HEK293 (cell line): ENCODE data around the gene TRIM44.

Experiments used
- CTCF ChIA-PET: fragments of 350-600 bp; formaldehyde crosslinking; extraction: SDS; loops from one replicate; lab custom pipeline; 2021; ENCODE audit warnings: antibody characterized with exemption; lab: Yijun Ruan, JAX
- POLR2A ChIA-PET: fragments of 300-600 bp; formaldehyde crosslinking; extraction: SDS; loops from one replicate; lab custom pipeline; 2020; ENCODE audit warnings: antibody characterized with exemption, inconsistent platforms; lab: Yijun Ruan, JAX
- H3K27ac ChIP-seq: fragments of 200-500 bp; sonication (Bioruptor generic); 2 replicates; pipeline ENCODE4 v1.5.1; 2014; ENCODE audit warnings: low read depth, low read length, control low read depth, inconsistent platforms; ENCODE audit errors: extremely low read depth
- H3K36me3 ChIP-seq, 2 experiments: fragments of 200-500 bp in 1 of 2; sonication (Bioruptor generic) in 1 of 2; 1 replicate in 1 of 2; 2 replicates in 1 of 2; pipeline ENCODE4 v1.5.1; 2014 to 2017; ENCODE audit warnings: inconsistent platforms in 2 of 2, low read length in 2 of 2; ENCODE audit not compliant: control insufficient read depth in 2 of 2, insufficient read depth in 1 of 2
- H3K4me1 ChIP-seq: fragments of 200-500 bp; sonication (Bioruptor generic); 2 replicates; pipeline ENCODE4 v1.5.1; 2014; ENCODE audit warnings: mild to moderate bottlenecking, low read length, inconsistent platforms; ENCODE audit not compliant: control insufficient read depth, insufficient read depth
- H3K4me3 ChIP-seq: 2 replicates; pipeline ENCODE4 v1.5.1; 2011; ENCODE audit warnings: low read depth, mild to moderate bottlenecking, control low read depth, low read length, moderate library complexity
- H3K9me3 ChIP-seq: fragments of 200-500 bp; sonication (Bioruptor generic); 2 replicates; pipeline ENCODE4 v1.5.1; 2014; ENCODE audit warnings: low read depth, low read length, inconsistent platforms; ENCODE audit not compliant: control insufficient read depth, insufficient read depth
- ATF2 ChIP-seq: fragments of 450-650 bp; formaldehyde crosslinking; IDR thresholded peaks from 2 replicates; pipeline ENCODE4 v1.5.1; 2016; ENCODE audit warnings: missing biosample characterization, missing genetic modification characterization, low read depth
- EGR2 ChIP-seq: fragments of 450-650 bp; formaldehyde crosslinking; IDR thresholded peaks from 2 replicates; pipeline ENCODE4 v1.5.1; 2016; ENCODE audit warnings: low read depth, missing biosample characterization, missing genetic modification characterization
- KLF16 ChIP-seq: fragments of 450-650 bp; formaldehyde crosslinking; IDR thresholded peaks from 2 replicates; pipeline ENCODE4 v1.5.1; 2017; ENCODE audit warnings: missing biosample characterization, missing genetic modification characterization
- RBAK ChIP-seq: fragments of 450-650 bp; formaldehyde crosslinking; IDR thresholded peaks from 2 replicates; pipeline ENCODE4 v1.5.1; 2016; ENCODE audit warnings: missing biosample characterization, missing genetic modification characterization
- ZBTB21 ChIP-seq: fragments of 450-650 bp; formaldehyde crosslinking; IDR thresholded peaks from 2 replicates; pipeline ENCODE4 v1.5.1; 2017; ENCODE audit warnings: missing biosample characterization, missing genetic modification characterization
- ZBTB44 ChIP-seq: fragments of 450-650 bp; IDR thresholded peaks from 2 replicates; pipeline ENCODE4 v1.5.1; 2018; ENCODE audit warnings: missing biosample characterization, mild to moderate bottlenecking, missing genetic modification characterization
- ZNF112 ChIP-seq: fragments of 450-650 bp; formaldehyde crosslinking; IDR thresholded peaks from 2 replicates; pipeline ENCODE4 v1.5.0; 2017; ENCODE audit warnings: missing biosample characterization, missing genetic modification characterization
- ZNF133 ChIP-seq: fragments of 450-650 bp; formaldehyde crosslinking; IDR thresholded peaks from 2 replicates; pipeline ENCODE4 v1.5.1; 2016; ENCODE audit warnings: missing biosample characterization, missing genetic modification characterization
- ZNF398 ChIP-seq: fragments of 450-650 bp; formaldehyde crosslinking; IDR thresholded peaks from 2 replicates; pipeline ENCODE4 v1.5.1; 2017; ENCODE audit warnings: missing biosample characterization, missing genetic modification characterization
- ZNF449 ChIP-seq: fragments of 450-650 bp; formaldehyde crosslinking; IDR thresholded peaks from 2 replicates; pipeline ENCODE4 v1.5.1; 2017; ENCODE audit warnings: missing biosample characterization, mild to moderate bottlenecking, missing genetic modification characterization, moderate library complexity
- ZNF473 ChIP-seq: fragments of 450-650 bp; formaldehyde crosslinking; IDR thresholded peaks from 2 replicates; pipeline ENCODE4 v1.5.1; 2017; ENCODE audit warnings: missing biosample characterization, missing genetic modification characterization
- ZNF488 ChIP-seq: fragments of 450-650 bp; formaldehyde crosslinking; IDR thresholded peaks from 2 replicates; pipeline ENCODE4 v1.5.1; 2016; ENCODE audit warnings: missing biosample characterization, missing genetic modification characterization
- ZNF513 ChIP-seq: fragments of 450-650 bp; IDR thresholded peaks from 2 replicates; pipeline ENCODE4 v1.5.1; 2018; ENCODE audit warnings: missing biosample characterization, missing genetic modification characterization
- ZNF560 ChIP-seq: fragments of 450-650 bp; formaldehyde crosslinking; IDR thresholded peaks from 2 replicates; pipeline ENCODE4 v1.5.1; 2017; ENCODE audit warnings: missing biosample characterization, missing genetic modification characterization, borderline replicate concordance
- ZNF561 ChIP-seq: fragments of 450-650 bp; IDR thresholded peaks from 2 replicates; pipeline ENCODE4 v1.5.1; 2018; ENCODE audit warnings: missing biosample characterization, missing genetic modification characterization, borderline replicate concordance
- ZNF580 ChIP-seq: fragments of 450-650 bp; formaldehyde crosslinking; IDR thresholded peaks from 2 replicates; pipeline ENCODE4 v1.5.1; 2016; ENCODE audit warnings: missing biosample characterization, missing genetic modification characterization
- ZNF624 ChIP-seq: fragments of 450-650 bp; formaldehyde crosslinking; IDR thresholded peaks from 2 replicates; pipeline ENCODE4 v1.5.1; 2017; ENCODE audit warnings: missing biosample characterization, missing genetic modification characterization
- ZNF645 ChIP-seq: fragments of 450-650 bp; formaldehyde crosslinking; IDR thresholded peaks from 2 replicates; pipeline ENCODE4; 2016; ENCODE audit warnings: missing biosample characterization, missing genetic modification characterization
- ZNF692 ChIP-seq: fragments of 450-650 bp; formaldehyde crosslinking; IDR thresholded peaks from 2 replicates; pipeline ENCODE4 v1.5.1; 2016; ENCODE audit warnings: missing biosample characterization, missing genetic modification characterization
- ZNF707 ChIP-seq: fragments of 450-650 bp; formaldehyde crosslinking; IDR thresholded peaks from 2 replicates; pipeline ENCODE4 v1.5.1; 2016; ENCODE audit warnings: missing biosample characterization, missing genetic modification characterization
- ZNF76 ChIP-seq: fragments of 450-650 bp; formaldehyde crosslinking; IDR thresholded peaks from 2 replicates; pipeline ENCODE4; 2016; ENCODE audit warnings: low read depth, missing biosample characterization, missing genetic modification characterization, borderline replicate concordance
- ZNF776 ChIP-seq: fragments of 450-650 bp; formaldehyde crosslinking; IDR thresholded peaks from 2 replicates; pipeline ENCODE4 v1.5.0; 2017; ENCODE audit warnings: missing biosample characterization, missing genetic modification characterization, borderline replicate concordance
- ZNF792 ChIP-seq: fragments of 450-650 bp; formaldehyde crosslinking; IDR thresholded peaks from 2 replicates; pipeline ENCODE4 v1.5.1; 2016; ENCODE audit warnings: missing biosample characterization, missing genetic modification characterization

Gene TRIM44

GRCh38 chr11:35802221-35802620 lies 139.6 kb downstream of the TRIM44 start:
- no peak for TF ChIP-seq ZNF707 (tag by site-specific recombination)
- TF ChIP-seq ATF2 (tag by site-specific recombination) = no peak
- TF ChIP-seq EGR2 (tag by site-specific recombination) = no peak
- TF ChIP-seq ZNF488 (tag by site-specific recombination) = no peak
- TF ChIP-seq ZNF776 (tag by site-specific recombination) = no peak
- no peak for TF ChIP-seq ZNF692
- no peak for TF ChIP-seq ZNF449
- TF ChIP-seq ZNF792 (tag by site-specific recombination) = no peak
- TF ChIP-seq ZNF76 (tag by site-specific recombination) = no peak
- TF ChIP-seq ZNF624 = no peak
- no peak for TF ChIP-seq ZNF561
- TF ChIP-seq, all 188 proteins: peak for 0
- H3K9me3 ChIP-seq = no peaks in the 10 kb centered on the region
- ChIA-PET POLR2A (no interaction called here), CTCF (interaction anchor here (1.1 to 7.3 kb wide), 2 partner anchors 19 to 22 kb away, joined by 4 to 53 read pairs; no protein-coding TSS in a partner anchor)
- H3K27ac ChIP-seq = no peak overlapping the region
- no peaks in the 10 kb centered on the region for H3K4me1 ChIP-seq
- H3K4me3 ChIP-seq = no peak overlapping the region
- H3K36me3 ChIP-seq = peaks cover 0 to 6% of the 10 kb centered on the region in 2 experiments; a peak in 1 of 3 replicates

GRCh38 chr11:35802672-35803071 lies 140.1 kb downstream of the TRIM44 start:
- H3K36me3 ChIP-seq = peaks cover 0 to 6% of the 10 kb centered on the region in 2 experiments; a peak in 1 of 3 replicates
- no peak overlapping the region for H3K4me3 ChIP-seq
- CTCF ChIA-PET = interaction anchor here (0.5 to 7.3 kb wide), 4 partner anchors 10 to 177 kb away, joined by 3 to 53 read pairs (median 4); no protein-coding TSS in a partner anchor
- no peak overlapping the region for H3K27ac ChIP-seq
- POLR2A ChIA-PET = no interaction called here
- H3K4me1 ChIP-seq = no peaks in the 10 kb centered on the region
- no peaks in the 10 kb centered on the region for H3K9me3 ChIP-seq
- no peak for TF ChIP-seq ZNF645
- TF ChIP-seq ZNF133 (tag by site-specific recombination) = no peak
- no peak for TF ChIP-seq RBAK
- no peak for TF ChIP-seq ZBTB21
- TF ChIP-seq ZNF473 (tag by site-specific recombination) = no peak
- no peak for TF ChIP-seq ZNF513 (tag by site-specific recombination)
- TF ChIP-seq ZNF792 (tag by site-specific recombination) = no peak
- no peak for TF ChIP-seq ZBTB44 (tag by site-specific recombination)
- TF ChIP-seq ZNF776 (tag by site-specific recombination) = no peak
- no peak for TF ChIP-seq ZNF580 (tag by site-specific recombination)
- no peak for TF ChIP-seq ZNF560
- no peak for TF ChIP-seq ZNF398 (tag by site-specific recombination)
- no peak for TF ChIP-seq ZNF112 (tag by site-specific recombination)
- TF ChIP-seq KLF16 (tag by site-specific recombination) = no peak
